Hindlimb muscle (tissue), 1 donor: ENCODE measurements around the gene SUGT1. TPM values are rescaled to one million over a fixed set of nuclear protein-coding genes. Genes with fewer than 3 reads are reported as not detected.
"Not testable (repeated sequence)": the region's sequence is repeated elsewhere in the genome, so short reads cannot be mapped to it uniquely, and the experiment has no call there.

Experiments
- DNase-seq: peaks from one replicate; pipeline ENCODE4 v3.0.0-alpha.2; 2013
- polyA plus RNA-seq: library from polyadenylated mRNA; unstranded; fragments of 120-200 nt; gene quantifications from one replicate; pipeline ENCODE4 v1.2.1, GENCODE V29; 2013; ENCODE audit not compliant: insufficient read length

The SUGT1 gene
- polyA plus RNA-seq, 1 donor = 40.0 TPM

GRCh38 chr13:52670726-52671125, 18.1 kb downstream of the SUGT1 start:
- no peak for DNase-seq

- DNase-seq = no peak
These were observed 20.8 kb downstream of the SUGT1 start for GRCh38 chr13:52673465-52673864.

- no peak for DNase-seq
These were observed 25.2 kb downstream of the SUGT1 start for GRCh38 chr13:52677823-52678222.

- not testable (repeated sequence) for DNase-seq
These were observed 33.2 kb downstream of the SUGT1 start for GRCh38 chr13:52685806-52686205.

- DNase-seq = no peak
These were observed 33.7 kb downstream of the SUGT1 start for GRCh38 chr13:52686376-52686775.

- DNase-seq = no peak
These were observed 43.2 kb downstream of the SUGT1 start for GRCh38 chr13:52695856-52696255.

GRCh38 chr13:52696566-52696965, 43.9 kb downstream of the SUGT1 start:
- no peak for DNase-seq

- DNase-seq = no peak
These were observed 49.3 kb downstream of the SUGT1 start for GRCh38 chr13:52701728-52702465.

- no peak for DNase-seq
These were observed 50.8 kb downstream of the SUGT1 start for GRCh38 chr13:52703482-52703881.

GRCh38 chr13:52706081-52706480, 53.4 kb downstream of the SUGT1 start:
- DNase-seq = no peak

- DNase-seq = no peak
These were observed 54.7 kb downstream of the SUGT1 start for GRCh38 chr13:52707375-52707774.

- DNase-seq = not testable (repeated sequence)
These were observed 55.6 kb downstream of the SUGT1 start for GRCh38 chr13:52708266-52708665.

- DNase-seq = peak; percentile 4
These were observed 58.6 kb downstream of the SUGT1 start for GRCh38 chr13:52711286-52711685.

GRCh38 chr13:52712385-52712784, 59.7 kb downstream of the SUGT1 start:
- no peak for DNase-seq

- peak; percentile 19 for DNase-seq
These were observed 61.3 kb downstream of the SUGT1 start for GRCh38 chr13:52713894-52714293.

GRCh38 chr13:52720904-52721303, 68.3 kb downstream of the SUGT1 start:
- not testable (repeated sequence) for DNase-seq

GRCh38 chr13:52721356-52721755, 68.7 kb downstream of the SUGT1 start:
- not testable (repeated sequence) for DNase-seq

- DNase-seq = no peak
These were observed 70.5 kb downstream of the SUGT1 start for GRCh38 chr13:52723181-52723580.

GRCh38 chr13:52725302-52725701, 72.7 kb downstream of the SUGT1 start:
- no peak for DNase-seq

GRCh38 chr13:52726258-52726657, 73.6 kb downstream of the SUGT1 start:
- no peak for DNase-seq

GRCh38 chr13:52734075-52734623, 81.5 kb downstream of the SUGT1 start:
- no peak for DNase-seq

GRCh38 chr13:52736891-52737290, 84.3 kb downstream of the SUGT1 start:
- DNase-seq = no peak

GRCh38 chr13:52737451-52737850, 84.8 kb downstream of the SUGT1 start:
- no peak for DNase-seq

GRCh38 chr13:52737965-52738364, 85.3 kb downstream of the SUGT1 start:
- DNase-seq = no peak
